Measurements from ENCODE around the gene BRME1.

Gene BRME1

DNA sequence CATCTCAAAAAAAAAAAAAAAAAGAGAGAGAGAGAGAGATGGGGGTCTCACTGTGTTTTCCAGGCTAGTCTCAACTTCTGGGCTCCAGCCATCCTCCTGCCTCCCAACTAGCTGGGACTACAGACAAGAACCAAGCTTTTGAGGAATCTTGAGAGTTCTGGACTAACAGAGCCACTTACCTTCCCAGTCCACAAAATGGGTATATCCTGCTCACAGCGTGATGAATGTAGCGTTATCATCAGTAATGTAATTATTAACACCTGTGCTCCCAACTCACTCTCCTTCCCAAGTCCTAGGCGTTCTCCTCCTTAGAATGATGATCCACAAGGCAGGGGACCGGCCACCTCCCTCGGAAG lies 33.6 kb downstream of the BRME1 start:
- H3K27ac ChIP-seq (ENCODE audit: low read length), result no peak overlapping the region
- no peaks in the 10 kb centered on the region for H3K9me3 ChIP-seq (ENCODE audit: insufficient read depth, low read length, severe bottlenecking)
- H3K4me1 ChIP-seq (ENCODE audit: insufficient read depth, low read length), result peaks cover 9% of the 10 kb centered on the region; the same call in 1 of the 2 replicates
- H2AFZ ChIP-seq (ENCODE audit: low read depth, low read length), result no peak overlapping the region
- no peak overlapping the region for H3K4me2 ChIP-seq (ENCODE audit: insufficient read depth, low read length)
- H3K79me2 ChIP-seq (ENCODE audit: insufficient read depth, low read length), result peaks cover 51% of the 10 kb centered on the region
- H4K20me1 ChIP-seq (ENCODE audit: insufficient read depth, low read length), result peaks cover 24% of the 10 kb centered on the region; the same call in 1 of the 2 replicates
- ATAC-seq (ENCODE audit: insufficient read depth, low read depth) (no peak), DNase-seq (no peak)
- TF ChIP-seq, protein P1, sequence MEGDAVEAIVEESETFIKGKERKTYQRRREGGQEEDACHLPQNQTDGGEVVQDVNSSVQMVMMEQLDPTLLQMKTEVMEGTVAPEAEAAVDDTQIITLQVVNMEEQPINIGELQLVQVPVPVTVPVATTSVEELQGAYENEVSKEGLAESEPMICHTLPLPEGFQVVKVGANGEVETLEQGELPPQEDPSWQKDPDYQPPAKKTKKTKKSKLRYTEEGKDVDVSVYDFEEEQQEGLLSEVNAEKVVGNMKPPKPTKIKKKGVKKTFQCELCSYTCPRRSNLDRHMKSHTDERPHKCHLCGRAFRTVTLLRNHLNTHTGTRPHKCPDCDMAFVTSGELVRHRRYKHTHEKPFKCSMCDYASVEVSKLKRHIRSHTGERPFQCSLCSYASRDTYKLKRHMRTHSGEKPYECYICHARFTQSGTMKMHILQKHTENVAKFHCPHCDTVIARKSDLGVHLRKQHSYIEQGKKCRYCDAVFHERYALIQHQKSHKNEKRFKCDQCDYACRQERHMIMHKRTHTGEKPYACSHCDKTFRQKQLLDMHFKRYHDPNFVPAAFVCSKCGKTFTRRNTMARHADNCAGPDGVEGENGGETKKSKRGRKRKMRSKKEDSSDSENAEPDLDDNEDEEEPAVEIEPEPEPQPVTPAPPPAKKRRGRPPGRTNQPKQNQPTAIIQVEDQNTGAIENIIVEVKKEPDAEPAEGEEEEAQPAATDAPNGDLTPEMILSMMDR (IDR thresholded peaks at IDR 0.05; ENCODE audit: borderline replicate concordance, extremely low read depth, low read length, poor library complexity, severe bottlenecking), result no peak
- TF ChIP-seq EZH2 (IDR thresholded peaks at IDR 0.05; ENCODE audit: borderline replicate concordance, low read depth, low read length, severe bottlenecking), result no peak
- no peaks in the 10 kb centered on the region for H3K27me3 ChIP-seq (ENCODE audit: insufficient read depth, low read length, poor library complexity)
- no peak overlapping the region for H3K9ac ChIP-seq (ENCODE audit: low read depth, low read length)
- H3K4me3 ChIP-seq (ENCODE audit: low read depth in 1 of 2, low read length in 2 of 2), result no peak overlapping the region
- peaks cover 16% of the 10 kb centered on the region for H3K36me3 ChIP-seq (ENCODE audit: insufficient read depth, low read length)

DNA sequence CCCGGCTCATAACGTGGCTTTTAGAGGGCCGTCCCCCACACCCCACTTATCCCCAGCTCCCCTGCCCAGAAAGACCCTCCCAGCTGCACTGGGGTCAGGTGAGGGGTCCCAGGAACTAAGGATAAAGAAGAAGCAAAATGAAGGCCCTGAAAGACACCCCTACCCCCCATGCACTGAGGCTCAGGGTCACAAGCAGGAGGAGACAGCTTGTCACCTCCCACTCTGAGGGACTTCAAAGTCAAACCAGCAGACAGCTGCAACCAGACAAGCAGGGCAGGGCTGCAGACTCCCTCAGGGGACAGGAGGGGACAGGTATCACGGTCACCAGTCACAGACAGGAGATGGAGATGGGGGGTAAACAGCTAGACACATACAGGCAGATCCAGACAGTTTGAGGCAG lies 35.0 kb downstream of the BRME1 start:
- no peak overlapping the region for H3K4me2 ChIP-seq (ENCODE audit: insufficient read depth, low read length)
- H3K4me1 ChIP-seq (ENCODE audit: insufficient read depth, low read length), result peaks cover 17% of the 10 kb centered on the region
- H3K36me3 ChIP-seq (ENCODE audit: insufficient read depth, low read length), result peaks cover 16% of the 10 kb centered on the region
- no peaks in the 10 kb centered on the region for H3K9me3 ChIP-seq (ENCODE audit: insufficient read depth, low read length, severe bottlenecking)
- H3K9ac ChIP-seq (ENCODE audit: low read depth, low read length), result no peak overlapping the region
- H2AFZ ChIP-seq (ENCODE audit: low read depth, low read length), result no peak overlapping the region
- no peak overlapping the region for H3K27ac ChIP-seq (ENCODE audit: low read length)
- H3K79me2 ChIP-seq (ENCODE audit: insufficient read depth, low read length), result peaks cover 65% of the 10 kb centered on the region
- peaks cover 28% of the 10 kb centered on the region; the same call in 1 of the 2 replicates for H4K20me1 ChIP-seq (ENCODE audit: insufficient read depth, low read length)
- ATAC-seq (ENCODE audit: insufficient read depth, low read depth) (no peak), DNase-seq (no peak)
- TF ChIP-seq, protein P1 (IDR thresholded peaks at IDR 0.05; ENCODE audit: borderline replicate concordance, extremely low read depth, low read length, poor library complexity, severe bottlenecking), result no peak
- TF ChIP-seq EZH2 (IDR thresholded peaks at IDR 0.05; ENCODE audit: borderline replicate concordance, low read depth, low read length, severe bottlenecking), result no peak
- no peak overlapping the region for H3K4me3 ChIP-seq (ENCODE audit: low read depth in 1 of 2, low read length in 2 of 2)
- no peaks in the 10 kb centered on the region for H3K27me3 ChIP-seq (ENCODE audit: insufficient read depth, low read length, poor library complexity)

DNA sequence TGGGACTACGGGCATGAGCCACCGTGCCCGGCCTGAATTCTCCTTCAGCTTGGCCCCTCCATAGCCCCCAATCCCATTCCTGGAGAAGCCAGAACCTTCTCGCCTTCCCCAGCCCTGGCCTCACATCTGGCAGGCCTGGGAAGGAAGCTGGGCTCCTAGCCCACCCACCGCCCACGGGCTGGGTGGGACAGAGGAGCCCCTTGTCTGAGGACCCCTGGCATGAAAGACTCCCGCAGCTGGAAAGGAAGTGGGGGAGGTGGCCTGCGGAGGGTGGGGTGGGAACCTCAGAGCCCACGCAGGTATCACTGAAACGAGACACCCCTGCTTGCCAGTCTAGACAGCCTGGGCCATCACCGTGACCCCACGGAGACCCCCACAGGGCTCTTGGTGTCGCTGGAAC lies 36.6 kb downstream of the BRME1 start:
- Histone ChIP-seq H4K20me1 (ENCODE audit: insufficient read depth, low read length) (peaks cover 19% of the 10 kb centered on the region; the same call in 1 of the 2 replicates), H3K27me3 (ENCODE audit: insufficient read depth, low read length, poor library complexity) (peaks cover 5% of the 10 kb centered on the region), H3K9ac (ENCODE audit: low read depth, low read length) (no peak overlapping the region), H3K4me1 (ENCODE audit: insufficient read depth, low read length) (peaks cover 23% of the 10 kb centered on the region), H2AFZ (ENCODE audit: low read depth, low read length) (no peak overlapping the region), H3K4me3 (ENCODE audit: low read depth in 1 of 2, low read length in 2 of 2) (no peak overlapping the region), H3K36me3 (ENCODE audit: insufficient read depth, low read length) (peaks cover 12% of the 10 kb centered on the region), H3K79me2 (ENCODE audit: insufficient read depth, low read length) (peaks cover 59% of the 10 kb centered on the region), H3K27ac (ENCODE audit: low read length) (no peak overlapping the region), H3K4me2 (ENCODE audit: insufficient read depth, low read length) (no peak overlapping the region), H3K9me3 (ENCODE audit: insufficient read depth, low read length, severe bottlenecking) (no peaks in the 10 kb centered on the region)
- no peak for ATAC-seq (ENCODE audit: insufficient read depth, low read depth)
- TF ChIP-seq, protein P1 (IDR thresholded peaks at IDR 0.05; ENCODE audit: borderline replicate concordance, extremely low read depth, low read length, poor library complexity, severe bottlenecking), result no peak
- no peak for TF ChIP-seq EZH2 (IDR thresholded peaks at IDR 0.05; ENCODE audit: borderline replicate concordance, low read depth, low read length, severe bottlenecking)
- DNase-seq, result no peak

DNA sequence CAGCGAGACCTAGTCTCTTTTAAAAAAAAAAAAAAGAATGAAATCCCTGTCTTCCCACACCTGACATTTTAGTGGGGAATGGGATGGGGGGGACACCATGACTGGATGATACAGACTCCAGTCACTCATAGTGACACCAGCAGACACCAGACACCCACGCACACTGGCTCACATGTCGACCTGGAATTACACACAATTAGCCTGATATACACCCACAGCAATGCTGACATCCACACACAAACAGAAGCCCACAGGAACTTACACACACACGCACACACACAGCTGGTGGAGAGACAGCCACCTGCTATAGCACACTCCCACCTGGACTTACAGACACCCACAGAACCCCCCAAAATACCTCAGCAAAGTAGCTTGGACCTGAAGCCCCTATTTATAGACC lies 37.3 kb downstream of the BRME1 start:
- Histone ChIP-seq H3K9me3 (ENCODE audit: insufficient read depth, low read length, severe bottlenecking) (no peaks in the 10 kb centered on the region), H3K9ac (ENCODE audit: low read depth, low read length) (no peak overlapping the region), H3K4me2 (ENCODE audit: insufficient read depth, low read length) (no peak overlapping the region), H3K36me3 (ENCODE audit: insufficient read depth, low read length) (peaks cover 12% of the 10 kb centered on the region), H3K27me3 (ENCODE audit: insufficient read depth, low read length, poor library complexity) (peaks cover 5% of the 10 kb centered on the region), H3K27ac (ENCODE audit: low read length) (peak overlapping the region; percentile 31; the same call in 1 of the 2 replicates), H3K4me1 (ENCODE audit: insufficient read depth, low read length) (peaks cover 23% of the 10 kb centered on the region), H4K20me1 (ENCODE audit: insufficient read depth, low read length) (peaks cover 17% of the 10 kb centered on the region; the same call in 1 of the 2 replicates), H2AFZ (ENCODE audit: low read depth, low read length) (no peak overlapping the region), H3K79me2 (ENCODE audit: insufficient read depth, low read length) (peaks cover 55% of the 10 kb centered on the region), H3K4me3 (ENCODE audit: low read depth in 1 of 2, low read length in 2 of 2) (no peak overlapping the region)
- no peak for TF ChIP-seq EZH2 (IDR thresholded peaks at IDR 0.05; ENCODE audit: borderline replicate concordance, low read depth, low read length, severe bottlenecking)
- TF ChIP-seq, protein P1 (IDR thresholded peaks at IDR 0.05; ENCODE audit: borderline replicate concordance, extremely low read depth, low read length, poor library complexity, severe bottlenecking), result no peak
- DNase-seq (no peak), ATAC-seq (ENCODE audit: insufficient read depth, low read depth) (no peak)
